Panc1 (cell line): ENCODE results near the gene MTAP. TPM values are rescaled to one million over a fixed set of nuclear protein-coding genes. Genes with fewer than 3 reads are reported as not detected.

ENCODE experiments used
- ATAC-seq: fragments of 200-7000 bp; cut with Tn5 transposase; 2 replicates; pipeline ENCODE4 v1.9.1; 2020; ENCODE audit warnings: mild to moderate bottlenecking, moderate library complexity
- BruUV-seq: library from RNA; stranded (reverse); fragments of 400-500 nt; replicated peaks from 2 replicates; lab custom pipeline; 2021; lab: Mats Ljungman, UMichigan
- CTCF ChIA-PET: fragments of 300-600 bp; sonication (Branson Sonifier 250); formaldehyde crosslinking; loops from one replicate; lab custom pipeline; 2022; ENCODE audit warnings: antibody characterized with exemption; lab: Charles Lee
- POLR2A ChIA-PET: fragments of 300-600 bp; sonication (Branson Sonifier 250); formaldehyde crosslinking; loops from one replicate; lab custom pipeline; 2022; ENCODE audit warnings: antibody characterized with exemption; lab: Charles Lee
- DNase-seq: peaks from one replicate; pipeline ENCODE4 v3.0.0-alpha.2; 2010; ENCODE audit warnings: low read depth, low spot score
- H3K27ac ChIP-seq: 2 replicates; pipeline ENCODE4 v1.5.1; 2011; ENCODE audit warnings: mild to moderate bottlenecking, low read length, inconsistent platforms
- H3K27me3 ChIP-seq: fragments of 200-500 bp; sonication (Bioruptor generic); 2 replicates; pipeline ENCODE4 v1.6.0; 2014; ENCODE audit warnings: low read length, inconsistent platforms; ENCODE audit not compliant: control insufficient read depth, insufficient read depth
- H3K36me3 ChIP-seq: fragments of 200-500 bp; sonication (Bioruptor generic); 2 replicates; pipeline ENCODE4 v1.5.1; 2014; ENCODE audit warnings: inconsistent platforms, mild to moderate bottlenecking, low read length, moderate library complexity; ENCODE audit not compliant: control insufficient read depth, insufficient read depth
- H3K4me1 ChIP-seq: 2 replicates; pipeline ENCODE4 v1.5.1; 2011; ENCODE audit warnings: inconsistent platforms, mild to moderate bottlenecking, low read length, moderate library complexity; ENCODE audit not compliant: control insufficient read depth, insufficient read depth
- H3K4me3 ChIP-seq, 2 experiments: 2 replicates each; pipeline ENCODE4 v1.5.1; 2011 to 2012; ENCODE audit warnings: low read depth in 2 of 2, low read length in 2 of 2, mild to moderate bottlenecking in 2 of 2, inconsistent platforms in 1 of 2, moderate library complexity in 1 of 2
- H3K9me3 ChIP-seq: fragments of 200-500 bp; sonication (Bioruptor generic); 2 replicates; pipeline ENCODE4 v1.5.1; 2014; ENCODE audit warnings: low read depth, mild to moderate bottlenecking, inconsistent platforms, low read length, moderate library complexity; ENCODE audit not compliant: control insufficient read depth, insufficient read depth
- CTCF ChIP-seq: fragments of 450-650 bp; IDR thresholded peaks from 2 replicates; pipeline ENCODE4 v1.5.1; 2017; ENCODE audit warnings: mild to moderate bottlenecking
- POLR2AphosphoS5 ChIP-seq: IDR thresholded peaks from 2 replicates; pipeline ENCODE4 v1.6.1; 2012; ENCODE audit warnings: mild to moderate bottlenecking, low read depth, low read length, moderate library complexity
- REST ChIP-seq, 2 experiments: IDR thresholded peaks; 2 replicates each; pipeline ENCODE4 v1.6.1; 2011 to 2012; ENCODE audit warnings: low read depth in 2 of 2, control low read depth in 1 of 2, low read length in 1 of 2, mild to moderate bottlenecking in 1 of 2, moderate library complexity in 1 of 2; ENCODE audit not compliant: insufficient read depth in 1 of 2
- SIN3A ChIP-seq: IDR thresholded peaks from 2 replicates; pipeline ENCODE4 v1.6.1; 2012; ENCODE audit warnings: low read depth, mild to moderate bottlenecking, low read length, moderate library complexity, borderline replicate concordance; ENCODE audit not compliant: insufficient read depth
- TCF7L2 ChIP-seq: IDR thresholded peaks from 2 replicates; pipeline ENCODE4 v1.6.1; 2011; ENCODE audit warnings: mild to moderate bottlenecking, low read depth, low read length, inconsistent platforms
- in situ Hi-C: cut with HindIII; loops from 2 replicates; pipeline ENCODE4 v1.10.0; 2016; ENCODE audit warnings: low sequenced_read_pairs, low pct_unique_long_range_greater_than_20kb
- intact Hi-C: fragments of 100-400 bp; cut with micrococcal nuclease; formaldehyde crosslinking; loops from one replicate; pipeline ENCODE4 v1.10.0; 2022; ENCODE audit not compliant: unreplicated experiment
- total RNA-seq: library from RNA; stranded (reverse); gene quantifications from one replicate; pipeline ENCODE4 v1.2.1, GENCODE V29; 2021; ENCODE audit not compliant: unreplicated experiment

MTAP gene
- total RNA-seq, 1 experiment from 2014 or later: 9.6 TPM

- no peaks in the 10 kb centered on the region for H3K9me3 ChIP-seq
- no peak overlapping the region for H3K4me3 ChIP-seq
- in situ Hi-C loops (no loop called here), intact Hi-C loops (no loop called here)
- ChIA-PET POLR2A (no interaction called here), CTCF (no interaction called here)
- DNase-seq (no peak), ATAC-seq (no peak)
- no peaks in the 10 kb centered on the region for H3K27me3 ChIP-seq
- H3K27ac ChIP-seq: no peak overlapping the region
- no TSS peak for BruUV-seq
- H3K36me3 ChIP-seq: no peaks in the 10 kb centered on the region
- TF ChIP-seq TCF7L2 (no peak), CTCF (no peak), SIN3A (no peak), REST (IDR thresholded peaks at IDR 0.05; ENCODE audit: insufficient read depth in 1 of 2, low read depth in 2 of 2, low read length in 1 of 2) (no peak), POLR2AphosphoS5 (no peak)
- H3K4me1 ChIP-seq: no peaks in the 10 kb centered on the region
These were observed 168.6 kb downstream of the MTAP start for GRCh38 chr9:21970800-21971640.

GRCh38 chr9:21972361-21972760 is 169.9 kb downstream of the MTAP start:
- intact Hi-C loops: no loop called here
- Histone ChIP-seq H3K27me3 (no peaks in the 10 kb centered on the region), H3K4me3 (no peak overlapping the region), H3K36me3 (no peaks in the 10 kb centered on the region), H3K27ac (no peak overlapping the region), H3K4me1 (no peaks in the 10 kb centered on the region), H3K9me3 (no peaks in the 10 kb centered on the region)
- CTCF ChIA-PET: no interaction called here
- no peak for TF ChIP-seq CTCF
- TF ChIP-seq SIN3A: no peak
- TF ChIP-seq TCF7L2: no peak
- no peak for TF ChIP-seq REST (IDR thresholded peaks at IDR 0.05; ENCODE audit: insufficient read depth in 1 of 2, low read depth in 2 of 2, low read length in 1 of 2)
- no peak for TF ChIP-seq POLR2AphosphoS5
- POLR2A ChIA-PET: no interaction called here
- ATAC-seq: no peak
- no peak for DNase-seq
- in situ Hi-C loops: no loop called here
- no TSS peak for BruUV-seq
